Calu3 (cell line): ENCODE measurements around the gene FZD8. TPM values are rescaled to one million over a fixed set of nuclear protein-coding genes. Genes with fewer than 3 reads are reported as not detected.

Experiments
- BruUV-seq: library from RNA; stranded (reverse); fragments of 400-500 nt; replicated peaks from 2 replicates; lab custom pipeline; 2021; lab: Mats Ljungman, UMichigan
- CTCF ChIA-PET: fragments of 300-600 bp; sonication (Branson Sonifier 250); formaldehyde crosslinking; loops from one replicate; lab custom pipeline; 2022; ENCODE audit warnings: antibody characterized with exemption; lab: Charles Lee
- DNase-seq: peaks from one replicate; pipeline ENCODE4 v3.0.0; 2022
- H3K27ac Mint-ChIP-seq: one replicate; pipeline ENCODE4 v1.8.0; 2022; ENCODE audit warnings: mixed read lengths; ENCODE audit not compliant: unreplicated experiment
- H3K27me3 Mint-ChIP-seq: one replicate; pipeline ENCODE4 v1.8.0; 2022; ENCODE audit warnings: mixed read lengths; ENCODE audit not compliant: unreplicated experiment
- H3K36me3 Mint-ChIP-seq: one replicate; pipeline ENCODE4 v1.8.0; 2022; ENCODE audit warnings: mild to moderate bottlenecking, moderate library complexity, mixed read lengths; ENCODE audit not compliant: insufficient read depth, unreplicated experiment
- H3K4me1 Mint-ChIP-seq: one replicate; pipeline ENCODE4 v1.8.0; 2022; ENCODE audit warnings: mild to moderate bottlenecking, low read depth, mixed read lengths; ENCODE audit not compliant: unreplicated experiment
- H3K4me3 Mint-ChIP-seq: one replicate; pipeline ENCODE4 v1.8.0; 2022; ENCODE audit warnings: mild to moderate bottlenecking, low read depth, moderate library complexity, mixed read lengths; ENCODE audit not compliant: unreplicated experiment
- H3K9me3 Mint-ChIP-seq: one replicate; pipeline ENCODE4 v1.8.0; 2022; ENCODE audit warnings: low read depth, mixed read lengths; ENCODE audit not compliant: unreplicated experiment
- intact Hi-C: fragments of 100-400 bp; cut with micrococcal nuclease; formaldehyde crosslinking; loops from one replicate; pipeline ENCODE4 v1.10.0; 2022; ENCODE audit not compliant: unreplicated experiment
- total RNA-seq: library from RNA; stranded (reverse); gene quantifications from 2 replicates; pipeline ENCODE4 v1.2.3, GENCODE V29; 2022
- TF ChIP-seq, protein P1 (sequence below): fragments of 200-600 bp; IDR thresholded peaks from one replicate; pipeline ENCODE4 v1.8.0; 2022; ENCODE audit warnings: antibody characterized with exemption; ENCODE audit not compliant: unreplicated experiment

Gene FZD8
- total RNA-seq, 1 experiment from 2014 or later = 3.7 TPM

DNA sequence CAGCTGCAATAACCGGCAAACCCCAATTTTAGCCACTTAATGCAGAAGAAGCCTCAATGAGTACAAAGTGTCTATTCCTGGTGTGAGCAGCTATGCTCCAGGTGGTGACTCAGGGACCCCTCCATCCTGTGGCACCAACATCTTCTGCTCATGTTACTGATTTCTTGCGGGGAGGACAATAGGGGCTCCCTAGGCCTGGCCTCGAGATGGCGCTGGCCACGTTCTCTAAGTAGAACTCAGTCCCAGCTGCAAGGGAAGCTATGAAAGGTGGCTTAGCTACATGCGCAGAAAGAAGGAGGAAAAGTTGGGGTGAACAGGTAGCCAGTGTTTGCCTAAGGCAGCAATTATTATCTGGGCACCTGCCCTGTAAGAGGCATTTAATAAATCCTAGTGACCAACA is 30.3 kb downstream of the FZD8 start:
- TF ChIP-seq, protein P1, sequence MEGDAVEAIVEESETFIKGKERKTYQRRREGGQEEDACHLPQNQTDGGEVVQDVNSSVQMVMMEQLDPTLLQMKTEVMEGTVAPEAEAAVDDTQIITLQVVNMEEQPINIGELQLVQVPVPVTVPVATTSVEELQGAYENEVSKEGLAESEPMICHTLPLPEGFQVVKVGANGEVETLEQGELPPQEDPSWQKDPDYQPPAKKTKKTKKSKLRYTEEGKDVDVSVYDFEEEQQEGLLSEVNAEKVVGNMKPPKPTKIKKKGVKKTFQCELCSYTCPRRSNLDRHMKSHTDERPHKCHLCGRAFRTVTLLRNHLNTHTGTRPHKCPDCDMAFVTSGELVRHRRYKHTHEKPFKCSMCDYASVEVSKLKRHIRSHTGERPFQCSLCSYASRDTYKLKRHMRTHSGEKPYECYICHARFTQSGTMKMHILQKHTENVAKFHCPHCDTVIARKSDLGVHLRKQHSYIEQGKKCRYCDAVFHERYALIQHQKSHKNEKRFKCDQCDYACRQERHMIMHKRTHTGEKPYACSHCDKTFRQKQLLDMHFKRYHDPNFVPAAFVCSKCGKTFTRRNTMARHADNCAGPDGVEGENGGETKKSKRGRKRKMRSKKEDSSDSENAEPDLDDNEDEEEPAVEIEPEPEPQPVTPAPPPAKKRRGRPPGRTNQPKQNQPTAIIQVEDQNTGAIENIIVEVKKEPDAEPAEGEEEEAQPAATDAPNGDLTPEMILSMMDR = no peak
- H3K4me3 Mint-ChIP-seq = no peak overlapping the region
- CTCF ChIA-PET = interaction anchor here (0.6 kb wide), 1 partner anchor 360 kb away, joined by 7 read pairs; no protein-coding TSS in a partner anchor
- peaks cover 82% of the 10 kb centered on the region for H3K27me3 Mint-ChIP-seq
- H3K9me3 Mint-ChIP-seq = no peaks in the 10 kb centered on the region
- no peak for DNase-seq
- no peaks in the 10 kb centered on the region for H3K36me3 Mint-ChIP-seq
- intact Hi-C loops = no loop called here
- H3K4me1 Mint-ChIP-seq = no peaks in the 10 kb centered on the region
- BruUV-seq = no TSS peak
- H3K27ac Mint-ChIP-seq = no peak overlapping the region

DNA sequence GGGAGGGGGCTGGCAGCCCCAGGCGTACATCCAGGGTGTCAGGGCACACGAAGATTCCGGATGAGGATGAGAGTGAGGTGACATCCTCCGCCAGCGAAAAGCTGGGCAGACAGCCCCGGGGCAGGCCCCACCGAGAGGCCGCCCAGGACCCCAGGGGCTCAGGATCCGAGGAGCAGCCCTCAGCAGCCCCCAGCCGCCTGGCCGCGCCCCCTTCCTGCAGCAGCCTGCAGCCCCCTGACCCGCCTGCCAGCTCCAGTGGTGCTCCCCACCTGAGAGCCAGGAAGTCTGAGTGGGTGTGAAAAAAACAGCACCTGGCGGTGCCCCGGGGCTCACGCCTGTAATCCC is 33.8 kb downstream of the FZD8 start:
- Mint-ChIP-seq H3K4me1 (no peaks in the 10 kb centered on the region), H3K36me3 (no peaks in the 10 kb centered on the region), H3K4me3 (peak overlapping the region; percentile 45), H3K9me3 (no peaks in the 10 kb centered on the region), H3K27ac (no peak overlapping the region), H3K27me3 (peaks cover 71% of the 10 kb centered on the region)
- CTCF ChIA-PET = no interaction called here
- intact Hi-C loops = no loop called here
- DNase-seq = no peak
- TF ChIP-seq, protein P1 = no peak
- BruUV-seq = no TSS peak

DNA sequence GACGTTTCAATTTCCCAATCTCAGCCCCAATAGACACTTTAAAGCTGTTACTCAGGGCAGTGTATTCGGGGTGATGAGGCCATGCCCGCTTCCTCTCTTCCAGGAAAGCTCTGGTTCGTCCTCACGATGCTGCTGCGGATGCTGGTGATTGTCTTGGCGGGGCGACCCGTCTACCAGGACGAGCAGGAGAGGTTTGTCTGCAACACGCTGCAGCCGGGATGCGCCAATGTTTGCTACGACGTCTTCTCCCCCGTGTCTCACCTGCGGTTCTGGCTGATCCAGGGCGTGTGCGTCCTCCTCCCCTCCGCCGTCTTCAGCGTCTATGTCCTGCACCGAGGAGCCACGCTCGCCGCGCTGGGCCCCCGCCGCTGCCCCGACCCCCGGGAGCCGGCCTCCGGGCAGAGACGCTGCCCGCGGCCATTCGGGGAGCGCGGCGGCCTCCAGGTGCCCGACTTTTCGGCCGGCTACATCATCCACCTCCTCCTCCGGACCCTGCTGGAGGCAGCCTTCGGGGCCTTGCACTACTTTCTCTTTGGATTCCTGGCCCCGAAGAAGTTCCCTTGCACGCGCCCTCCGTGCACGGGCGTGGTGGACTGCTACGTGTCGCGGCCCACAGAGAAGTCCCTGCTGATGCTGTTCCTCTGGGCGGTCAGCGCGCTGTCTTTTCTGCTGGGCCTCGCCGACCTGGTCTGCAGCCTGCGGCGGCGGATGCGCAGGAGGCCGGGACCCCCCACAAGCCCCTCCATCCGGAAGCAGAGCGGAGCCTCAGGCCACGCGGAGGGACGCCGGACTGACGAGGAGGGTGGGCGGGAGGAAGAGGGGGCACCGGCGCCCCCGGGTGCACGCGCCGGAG is 34.4 kb downstream of the FZD8 start:
- Mint-ChIP-seq H3K4me3 (peak overlapping the region; percentile 45), H3K9me3 (no peaks in the 10 kb centered on the region), H3K4me1 (no peaks in the 10 kb centered on the region), H3K27ac (no peak overlapping the region), H3K27me3 (peaks cover 70% of the 10 kb centered on the region), H3K36me3 (no peaks in the 10 kb centered on the region)
- intact Hi-C loops = no loop called here
- TF ChIP-seq, protein P1 = no peak
- DNase-seq = no peak
- no TSS peak for BruUV-seq
- CTCF ChIA-PET = no interaction called here

DNA sequence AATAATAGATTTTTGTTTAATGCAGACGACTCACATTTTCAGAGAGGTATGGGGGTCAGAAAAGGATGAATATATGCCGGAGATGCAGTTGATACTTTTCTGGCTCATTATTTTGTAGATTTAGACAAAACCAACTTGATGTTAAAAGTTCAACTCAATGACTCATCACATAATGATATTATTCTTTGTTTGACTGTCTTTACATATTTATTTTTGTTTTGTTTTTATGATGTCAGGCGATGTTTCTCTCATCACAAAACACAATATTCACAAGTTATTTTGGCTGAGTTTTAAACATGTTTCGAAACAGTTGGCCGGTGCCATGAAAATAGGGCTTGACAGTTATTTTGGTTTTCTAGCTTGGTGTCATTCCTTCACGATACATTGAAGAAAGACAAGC is 35.7 kb downstream of the FZD8 start:
- H3K27me3 Mint-ChIP-seq = peaks cover 61% of the 10 kb centered on the region
- H3K4me3 Mint-ChIP-seq = no peak overlapping the region
- BruUV-seq = no TSS peak
- no peaks in the 10 kb centered on the region for H3K9me3 Mint-ChIP-seq
- TF ChIP-seq, protein P1 = no peak
- DNase-seq = no peak
- no peaks in the 10 kb centered on the region for H3K4me1 Mint-ChIP-seq
- CTCF ChIA-PET = no interaction called here
- H3K36me3 Mint-ChIP-seq = no peaks in the 10 kb centered on the region
- H3K27ac Mint-ChIP-seq = no peak overlapping the region
- intact Hi-C loops = no loop called here
